Mucosa of descending colon (tissue), 3 donors: Measurements from ENCODE around the gene SLC7A4. TPM values are rescaled to one million over a fixed set of nuclear protein-coding genes. Genes with fewer than 3 reads are reported as not detected.
A peak's percentile ranks its signal among the peaks of the same experiment; 100 is the strongest.
"Not testable (repeated sequence)": the region's sequence is repeated elsewhere in the genome, so short reads cannot be mapped to it uniquely, and the experiment has no call there.

Source experiments
- ATAC-seq: fragments of 200-7000 bp; cut with Tn5 transposase; one replicate; pipeline ENCODE4 v1.9.1; 2020; ENCODE audit warnings: mild to moderate bottlenecking, moderate library complexity
- DNase-seq, 3 donors: peaks; one replicate each; pipeline ENCODE4 v3.0.0-alpha.2; 2020
- H3K36me3 ChIP-seq: fragments of 200-600 bp; one replicate; pipeline ENCODE4 v1.8.0; 2021; ENCODE audit warnings: low read depth, mild to moderate bottlenecking
- H3K4me1 ChIP-seq: fragments of 200-600 bp; one replicate; pipeline ENCODE4 v1.8.0; 2021; ENCODE audit warnings: low read depth, mild to moderate bottlenecking
- H3K4me3 ChIP-seq: fragments of 200-600 bp; one replicate; pipeline ENCODE4 v1.8.0; 2021; ENCODE audit warnings: mild to moderate bottlenecking
- H3K9me3 ChIP-seq: fragments of 200-600 bp; one replicate; pipeline ENCODE4 v1.8.0; 2021; ENCODE audit warnings: mild to moderate bottlenecking
- CTCF ChIP-seq: fragments of 200-600 bp; IDR thresholded peaks from one replicate; pipeline ENCODE4 v1.8.0; 2022; ENCODE audit warnings: antibody characterized with exemption, mild to moderate bottlenecking
- intact Hi-C, 2 donors: fragments of 100-400 bp; cut with DNase I in 1 of 2; cut with micrococcal nuclease in 1 of 2; formaldehyde crosslinking; loops; one replicate each; pipeline versions ENCODE4 v1.11.0 to v1.11.1; 2022; cut with DNase I, micrococcal nuclease
- total RNA-seq, 3 donors: library from RNA; stranded (reverse); fragmentation: NEBNext Ultra II Directional in 2 of 3; extraction: Animal tissue kit (Norgen Biotek cat#: 25700) in 2 of 3; gene quantifications; one replicate each; pipeline versions ENCODE4 v1.2.1 to v1.2.4, GENCODE V29; 2021 to 2023
- donor health status: DM: no; HTN: no; CAD: no; lungs with moderate emphysema.
- donor health status: DM: no; HTN: no; CAD: no.
- donor health status: DM: no; HTN: yes; CAD: no.

SLC7A4 gene
- total RNA-seq, 3 donors from 2014 or later = 1.4 to 4.0 (median 2.4) TPM

DNA sequence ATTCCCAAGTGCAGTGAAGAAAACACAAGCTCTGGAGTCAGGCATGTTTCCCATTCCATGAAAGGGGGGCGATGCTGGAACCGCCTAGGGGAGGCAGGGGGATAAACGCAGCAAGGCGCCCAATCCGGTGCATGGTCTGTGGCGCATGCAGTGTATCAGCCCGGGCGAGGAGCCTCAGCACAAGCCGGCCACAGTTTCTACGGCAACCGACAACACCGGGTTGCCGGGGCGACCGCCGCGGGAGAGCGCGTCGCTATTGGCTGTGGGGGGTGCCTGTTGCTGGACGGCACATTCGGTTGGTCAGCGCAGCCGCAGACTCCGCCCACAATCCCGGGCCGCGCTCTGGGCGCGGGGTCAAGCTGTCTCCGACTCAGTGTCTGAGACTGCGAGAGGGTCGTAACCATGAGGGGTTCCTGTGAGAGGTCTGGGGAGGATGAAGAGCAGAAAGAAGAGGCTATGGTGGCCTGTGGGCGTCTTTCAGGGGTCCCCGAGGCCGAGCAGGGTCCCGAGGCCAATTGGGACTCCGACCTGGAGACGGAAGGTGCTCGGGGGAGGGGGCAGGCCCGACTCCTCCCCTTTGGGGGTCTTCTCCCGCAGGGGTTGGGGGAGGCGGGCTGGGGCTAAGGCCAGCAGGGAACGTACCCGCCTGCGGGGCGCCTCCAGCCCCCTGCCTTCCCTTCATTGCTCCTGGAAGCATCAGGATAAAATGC, 13.4 kb upstream of the SLC7A4 start, which contains the start of gene LRRC74B:
Gene LRRC74B, plus strand, starts transcription at position 362 of the 710 bp plus-strand sequence. Its CDS starts 41 bp downstream, at position 403.
- Histone ChIP-seq H3K9me3 (no peaks in the 10 kb centered on the region), H3K4me3 (no peak within 1 kb of the TSS), H3K4me1 (peaks cover 15% of the 10 kb centered on the region), H3K36me3 (no peaks in the 10 kb centered on the region)
- TF ChIP-seq CTCF = no peak
- intact Hi-C loops = no loop called here
- ATAC-seq (peak; percentile 91), DNase-seq (peak; percentile 86 to 90 (median 88))

GRCh38 chr22:21044931-21045584, 12.7 kb upstream of the SLC7A4 start:
- H3K4me1 ChIP-seq = peaks cover 15% of the 10 kb centered on the region
- ATAC-seq (peak; percentile 49), DNase-seq (no peak)
- no peak for TF ChIP-seq CTCF
- no peaks in the 10 kb centered on the region for H3K36me3 ChIP-seq
- no peak overlapping the region for H3K4me3 ChIP-seq
- H3K9me3 ChIP-seq = no peaks in the 10 kb centered on the region
- intact Hi-C loops = no loop called here

- no peaks in the 10 kb centered on the region for H3K9me3 ChIP-seq
- H3K36me3 ChIP-seq = no peaks in the 10 kb centered on the region
Observed at GRCh38 chr22:21043860-21044535, 11.6 kb upstream of the SLC7A4 start.

GRCh38 chr22:21042978-21043859, 10.9 kb upstream of the SLC7A4 start:
- Histone ChIP-seq H3K36me3 (no peaks in the 10 kb centered on the region), H3K9me3 (no peaks in the 10 kb centered on the region), H3K4me3 (no peak overlapping the region), H3K4me1 (peaks cover 15% of the 10 kb centered on the region)
- DNase-seq (peak in 2 of 3 donors; percentile 40 to 63), ATAC-seq (peak; percentile 73)
- intact Hi-C loops = no loop called here
- no peak for TF ChIP-seq CTCF

More at GRCh38 chr22:21043860-21044535, 11.6 kb upstream of the SLC7A4 start:
- Histone ChIP-seq H3K4me3 (no peak overlapping the region), H3K4me1 (peaks cover 15% of the 10 kb centered on the region)
- TF ChIP-seq CTCF = no peak
- DNase-seq (no peak), ATAC-seq (no peak)
- intact Hi-C loops = no loop called here

DNA sequence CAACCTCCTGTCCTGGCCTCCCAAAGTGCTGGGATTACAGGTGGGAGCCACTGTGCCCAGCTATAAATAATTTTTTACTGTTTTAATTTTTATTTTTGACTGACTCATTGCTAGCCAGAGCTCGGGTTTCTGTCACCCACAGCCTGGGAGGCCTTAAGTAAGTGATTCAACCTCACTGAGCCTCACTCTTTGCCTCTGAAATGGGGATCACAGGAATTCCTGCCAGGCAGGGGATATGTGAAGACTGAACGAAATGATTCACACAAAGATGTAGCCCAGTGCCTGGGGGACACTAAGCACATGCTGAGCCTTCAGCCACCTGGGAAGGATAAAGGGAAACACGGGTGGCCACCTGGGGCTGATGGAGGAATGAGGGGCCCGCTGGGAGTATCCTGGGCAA, 9.6 kb upstream of the SLC7A4 start:
- no peak for TF ChIP-seq CTCF
- no peaks in the 10 kb centered on the region for H3K36me3 ChIP-seq
- intact Hi-C loops = no loop called here

DNA sequence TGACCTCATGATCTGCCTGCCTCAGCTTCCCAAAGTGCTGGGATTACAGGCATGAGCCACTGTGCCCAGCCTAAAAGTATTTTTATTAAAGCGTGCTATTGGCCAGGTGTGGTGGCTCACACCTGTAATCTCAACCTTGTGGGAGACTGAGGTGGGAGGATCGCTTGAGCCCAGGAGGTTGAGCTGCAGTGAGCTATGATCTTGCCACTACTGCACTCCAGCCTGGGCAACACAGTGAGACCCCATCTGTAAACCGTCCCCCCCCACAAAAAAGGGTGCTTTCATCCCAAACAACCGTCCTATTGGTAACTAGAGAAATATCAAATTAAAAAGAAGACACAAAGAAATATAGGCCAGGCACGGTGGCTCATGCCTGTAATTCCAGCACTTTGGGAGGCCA, 6.8 kb upstream of the SLC7A4 start:
- ATAC-seq, H3K36me3 ChIP-seq, intact Hi-C loops, H3K4me1 ChIP-seq, H3K9me3 ChIP-seq, DNase-seq, H3K4me3 ChIP-seq: not testable (repeated sequence)

More for the DNA sequence above, 9.6 kb upstream of the SLC7A4 start:
- Histone ChIP-seq H3K4me1 (peaks cover 15% of the 10 kb centered on the region), H3K4me3 (no peak overlapping the region), H3K9me3 (no peaks in the 10 kb centered on the region)
- ATAC-seq (no peak), DNase-seq (no peak)
